Mesenchymal stem cell (in vitro differentiated cells and primary cell): ENCODE data around the gene ANXA7.

Experiments used
- DNase-seq: peaks from one replicate; pipeline ENCODE4 v3.0.0-alpha.2; 2013
- H2AFZ ChIP-seq: one replicate; pipeline ENCODE4 v1.6.1; 2013; ENCODE audit warnings: low read depth, mild to moderate bottlenecking, control low read depth, inconsistent platforms, low read length, moderate library complexity
- H2AK5ac ChIP-seq: 2 replicates; pipeline ENCODE4 v1.6.1; 2013; ENCODE audit warnings: low read length, moderate library complexity, mild to moderate bottlenecking, inconsistent platforms; ENCODE audit not compliant: severe bottlenecking
- H2BK120ac ChIP-seq: one replicate; pipeline ENCODE4 v1.6.1; 2013; ENCODE audit warnings: low read depth, mild to moderate bottlenecking, inconsistent platforms, low read length, moderate library complexity
- H2BK12ac ChIP-seq, 2 experiments: one replicate each; pipeline ENCODE4 v1.6.1; 2013; ENCODE audit warnings: inconsistent platforms in 2 of 2, low read length in 2 of 2, mild to moderate bottlenecking in 2 of 2, moderate library complexity in 2 of 2, control low read depth in 1 of 2
- H2BK15ac ChIP-seq: one replicate; pipeline ENCODE4 v1.6.1; 2013; ENCODE audit warnings: mild to moderate bottlenecking, low read depth, inconsistent platforms; ENCODE audit not compliant: poor library complexity, severe bottlenecking
- H2BK5ac ChIP-seq: 2 replicates; pipeline ENCODE4 v1.6.1; 2013; ENCODE audit warnings: low read depth, mild to moderate bottlenecking, low read length, control low read depth, inconsistent platforms; ENCODE audit not compliant: poor library complexity, severe bottlenecking
- H3K14ac ChIP-seq, 2 experiments: one replicate each; pipeline ENCODE4 v1.6.1; 2013; ENCODE audit warnings: inconsistent platforms in 2 of 2, low read length in 2 of 2, control low read depth in 1 of 2, mild to moderate bottlenecking in 1 of 2, moderate library complexity in 1 of 2
- H3K18ac ChIP-seq, 2 experiments: one replicate each; pipeline ENCODE4 v1.6.1; 2013; ENCODE audit warnings: inconsistent platforms in 2 of 2, low read length in 2 of 2, control low read depth in 1 of 2, low read depth in 1 of 2, mild to moderate bottlenecking in 1 of 2
- H3K23ac ChIP-seq, 2 experiments: one replicate each; pipeline ENCODE4 v1.6.1; 2013; ENCODE audit warnings: inconsistent platforms in 2 of 2, low read length in 2 of 2, mild to moderate bottlenecking in 2 of 2, moderate library complexity in 2 of 2, control low read depth in 1 of 2
- H3K27ac ChIP-seq: 2 replicates; pipeline ENCODE4 v1.5.1; 2013; ENCODE audit warnings: mild to moderate bottlenecking, moderate library complexity, low read length, control low read depth, inconsistent platforms; ENCODE audit not compliant: poor library complexity, severe bottlenecking
- H3K27me3 ChIP-seq, 2 experiments: 2 replicates each; pipeline versions ENCODE4 v1.6.1 to v1.7.0; 2013; ENCODE audit warnings: low read length in 2 of 2, mild to moderate bottlenecking in 2 of 2, moderate library complexity in 2 of 2, control low read depth in 1 of 2, inconsistent platforms in 1 of 2; ENCODE audit not compliant: control insufficient read depth in 1 of 2, insufficient read depth in 1 of 2
- H3K36me3 ChIP-seq, 2 experiments: 2 replicates each; pipeline versions ENCODE4 v1.6.1 to v1.7.0; 2013; ENCODE audit warnings: low read length in 2 of 2, control low read depth in 1 of 2, inconsistent platforms in 1 of 2, low read depth in 1 of 2, mild to moderate bottlenecking in 1 of 2; ENCODE audit not compliant: insufficient read depth in 2 of 2, control insufficient read depth in 1 of 2
- H3K4ac ChIP-seq, 2 experiments: one replicate each; pipeline ENCODE4 v1.6.1; 2013; ENCODE audit warnings: inconsistent platforms in 2 of 2, low read length in 2 of 2, mild to moderate bottlenecking in 2 of 2, moderate library complexity in 2 of 2, control low read depth in 1 of 2, low read depth in 1 of 2
- H3K4me1 ChIP-seq: 2 replicates; pipeline ENCODE4 v1.6.1; 2013; ENCODE audit warnings: low read depth, low read length, control low read depth; ENCODE audit not compliant: control insufficient read depth, insufficient read depth
- H3K4me2 ChIP-seq: 2 replicates; pipeline ENCODE4 v1.6.1; 2013; ENCODE audit warnings: low read length, mild to moderate bottlenecking, inconsistent platforms; ENCODE audit not compliant: poor library complexity, severe bottlenecking
- H3K4me3 ChIP-seq, 2 experiments: 2 replicates each; pipeline versions ENCODE4 v1.5.1 to v1.7.0; 2013; ENCODE audit warnings: low read length in 2 of 2, mild to moderate bottlenecking in 2 of 2, control low read depth in 1 of 2, low read depth in 1 of 2; ENCODE audit not compliant: insufficient read depth in 1 of 2
- H3K79me1 ChIP-seq: replicated peaks from 2 replicates; pipeline ENCODE4 v1.6.1; 2013; ENCODE audit warnings: mild to moderate bottlenecking, control low read depth, low read length, inconsistent platforms; ENCODE audit not compliant: poor library complexity, severe bottlenecking
- H3K9ac ChIP-seq: 2 replicates; pipeline ENCODE4 v1.7.0; 2013; ENCODE audit warnings: mild to moderate bottlenecking, low read length, moderate library complexity
- H3K9me3 ChIP-seq: 2 replicates; pipeline ENCODE4 v1.7.0; 2013; ENCODE audit warnings: mild to moderate bottlenecking, low read length; ENCODE audit not compliant: control insufficient read depth
- H4K8ac ChIP-seq: one replicate; pipeline ENCODE4 v1.6.1; 2013; ENCODE audit warnings: inconsistent platforms, mild to moderate bottlenecking, low read length, moderate library complexity
- H4K91ac ChIP-seq: one replicate; pipeline ENCODE4 v1.6.1; 2013; ENCODE audit warnings: mild to moderate bottlenecking, low read length, inconsistent platforms
- WGBS: methylation state at CpG from one replicate; pipeline ENCODE4 v1.1.7; 2013; ENCODE audit warnings: mixed read lengths; 5-methylcytosine and 5-hydroxymethylcytosine counted together

Gene ANXA7

DNA sequence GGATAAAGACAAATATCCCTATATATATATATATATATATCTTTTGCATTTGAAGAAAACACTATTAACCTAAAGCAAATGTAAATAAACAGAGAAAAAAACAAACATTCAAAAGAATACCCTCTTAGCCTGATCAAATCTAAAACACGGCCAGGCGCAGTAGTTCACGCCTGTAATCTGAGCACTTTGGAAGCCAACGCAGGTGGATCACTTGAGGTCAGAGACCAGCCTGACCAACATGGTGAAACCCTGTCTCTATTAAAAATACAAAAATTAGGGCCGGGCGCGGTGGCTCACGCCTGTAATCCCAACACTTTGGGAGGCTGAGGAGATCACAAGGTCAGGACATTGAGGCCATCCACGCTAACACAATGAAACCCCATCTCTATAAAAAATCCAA lies 9.2 kb downstream of the ANXA7 start:
- Histone ChIP-seq H2BK15ac (no peak overlapping the region), H3K4me2 (no peak overlapping the region), H3K9ac (no peak overlapping the region), H3K36me3 (peaks cover 3 to 34% of the 10 kb centered on the region in 2 experiments), H3K4me1 (peaks cover 8% of the 10 kb centered on the region), H3K14ac (no peak overlapping the region), H3K18ac (no peak overlapping the region), H3K27ac (no peak overlapping the region), H2BK12ac (no peak overlapping the region), H3K4me3 (no peak overlapping the region), H4K91ac (no peak overlapping the region), H3K4ac (no peak overlapping the region), H3K9me3 (no peaks in the 10 kb centered on the region), H2BK120ac (no peak overlapping the region), H3K79me1 (peaks cover 4% of the 10 kb centered on the region), H4K8ac (no peak overlapping the region), H3K23ac (no peak overlapping the region), H3K27me3 (no peaks in the 10 kb centered on the region), H2AFZ (no peak overlapping the region), H2BK5ac (no peak overlapping the region), H2AK5ac (no peak overlapping the region)
- over 99% methylated on average over 9 of the region's 9 CpGs for WGBS
- DNase-seq: no peak

DNA sequence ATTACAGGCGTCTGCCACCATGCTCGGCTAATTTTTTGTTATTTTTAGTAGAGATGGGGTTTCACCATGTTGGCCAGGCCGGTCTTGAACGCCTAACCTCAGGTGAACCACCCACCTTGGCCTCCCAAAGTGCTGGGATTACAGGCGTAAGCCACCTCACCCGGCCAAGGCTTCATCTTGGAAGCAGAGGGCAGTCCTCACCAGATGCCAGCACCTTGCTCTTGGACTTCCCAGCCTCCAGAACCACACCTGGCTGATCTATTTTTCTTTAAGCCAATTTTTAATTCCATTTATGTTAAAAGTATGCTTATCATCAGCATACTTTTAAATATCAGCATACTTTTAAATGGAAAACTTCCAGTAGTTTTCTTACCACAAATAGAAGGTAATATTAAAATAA lies 12.2 kb downstream of the ANXA7 start:
- Histone ChIP-seq H2BK15ac (no peak overlapping the region), H3K4me1 (peaks cover 3% of the 10 kb centered on the region), H3K27ac (no peak overlapping the region), H2AFZ (no peak overlapping the region), H2BK120ac (no peak overlapping the region), H4K8ac (no peak overlapping the region), H2AK5ac (no peak overlapping the region), H3K79me1 (peaks cover 12% of the 10 kb centered on the region), H3K4me3 (no peak overlapping the region), H3K9ac (no peak overlapping the region), H2BK12ac (no peak overlapping the region), H3K27me3 (no peaks in the 10 kb centered on the region), H3K9me3 (no peaks in the 10 kb centered on the region), H3K4me2 (no peak overlapping the region), H4K91ac (no peak overlapping the region), H2BK5ac (no peak overlapping the region), H3K14ac (no peak overlapping the region), H3K4ac (no peak overlapping the region), H3K18ac (no peak overlapping the region), H3K23ac (no peak overlapping the region), H3K36me3 (peaks cover 11 to 48% of the 10 kb centered on the region in 2 experiments)
- WGBS: 99% methylated on average over 6 of the region's 6 CpGs
- no peak for DNase-seq

DNA sequence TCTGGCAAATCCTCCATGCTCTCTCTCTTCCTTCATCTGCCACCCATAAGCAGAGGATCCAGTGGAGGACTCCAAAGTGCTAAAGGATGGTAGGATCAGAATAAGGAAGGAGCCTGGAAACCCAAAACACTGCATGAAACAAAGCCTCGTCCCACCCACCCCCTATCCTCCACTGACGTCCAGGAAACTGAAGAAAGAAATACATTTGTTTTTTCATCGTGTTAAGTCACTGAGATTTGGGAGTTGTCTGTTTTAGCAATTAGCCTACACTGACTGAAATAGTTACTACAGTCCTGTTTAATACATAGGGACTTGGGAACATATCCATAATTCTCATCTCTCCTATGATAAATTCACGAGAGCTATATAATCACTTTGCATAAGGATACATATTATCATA lies 14.8 kb downstream of the ANXA7 start:
- Histone ChIP-seq H4K91ac (no peak overlapping the region), H3K4ac (no peak overlapping the region), H3K9me3 (no peaks in the 10 kb centered on the region), H2AK5ac (no peak overlapping the region), H4K8ac (no peak overlapping the region), H2BK5ac (no peak overlapping the region), H3K9ac (no peak overlapping the region), H3K27ac (no peak overlapping the region), H3K79me1 (peaks cover 12% of the 10 kb centered on the region), H3K18ac (no peak overlapping the region), H3K4me3 (no peak overlapping the region), H2AFZ (no peak overlapping the region), H3K14ac (no peak overlapping the region), H3K4me2 (no peak overlapping the region), H2BK120ac (no peak overlapping the region), H3K27me3 (no peaks in the 10 kb centered on the region), H3K4me1 (no peaks in the 10 kb centered on the region), H2BK15ac (no peak overlapping the region), H2BK12ac (no peak overlapping the region), H3K23ac (no peak overlapping the region), H3K36me3 (peaks cover 14 to 62% of the 10 kb centered on the region in 2 experiments)
- WGBS: 83% methylated on average over 1 of the region's 4 CpGs
- DNase-seq: no peak

DNA sequence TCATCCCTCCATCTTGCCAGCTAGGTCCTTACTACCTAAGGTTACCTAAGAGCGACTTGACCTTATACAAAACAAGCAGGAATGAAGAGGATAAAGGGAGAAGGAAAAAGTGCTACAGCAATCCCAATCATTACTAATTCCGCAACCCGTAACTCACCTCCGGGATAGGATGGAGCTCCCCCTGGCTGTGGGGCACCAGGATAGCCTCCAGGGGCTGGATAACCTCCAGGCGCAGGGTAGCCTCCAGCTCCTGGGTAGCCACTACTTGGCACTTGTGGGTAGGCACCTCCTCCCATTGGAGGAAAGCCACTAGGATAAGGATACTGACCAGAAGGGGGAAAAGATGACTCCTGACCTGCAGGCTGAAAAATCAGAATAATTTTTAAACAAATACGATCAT lies 15.8 kb downstream of the ANXA7 start:
- DNase-seq: no peak
- H3K9ac ChIP-seq: no peak overlapping the region
- no peaks in the 10 kb centered on the region for H3K4me1 ChIP-seq
- H2BK12ac ChIP-seq: no peak overlapping the region
- 95% methylated on average over 5 of the region's 6 CpGs for WGBS
- no peaks in the 10 kb centered on the region for H3K9me3 ChIP-seq
- H2BK5ac ChIP-seq: no peak overlapping the region
- H2BK15ac ChIP-seq: no peak overlapping the region
- no peak overlapping the region for H2BK120ac ChIP-seq
- H3K18ac ChIP-seq: no peak overlapping the region
- no peak overlapping the region for H2AFZ ChIP-seq
- no peak overlapping the region for H4K91ac ChIP-seq
- no peak overlapping the region for H4K8ac ChIP-seq
- H3K27ac ChIP-seq: no peak overlapping the region
- H2AK5ac ChIP-seq: no peak overlapping the region
- H3K4ac ChIP-seq: no peak overlapping the region
- H3K23ac ChIP-seq: no peak overlapping the region
- no peak overlapping the region for H3K4me3 ChIP-seq
- no peak overlapping the region for H3K14ac ChIP-seq
- H3K79me1 ChIP-seq: peaks cover 10% of the 10 kb centered on the region
- no peak overlapping the region for H3K4me2 ChIP-seq
- H3K36me3 ChIP-seq: peaks cover 14 to 57% of the 10 kb centered on the region in 2 experiments
- H3K27me3 ChIP-seq: no peaks in the 10 kb centered on the region
